ENCODE data around the gene CTNNBL1. TPM values are rescaled to one million over a fixed set of nuclear protein-coding genes. Genes with fewer than 3 reads are reported as not detected.

The CTNNBL1 gene
- total and polyA plus RNA-seq, 4 donors = 27.7 to 41.9 (median 38.2) TPM

DNA sequence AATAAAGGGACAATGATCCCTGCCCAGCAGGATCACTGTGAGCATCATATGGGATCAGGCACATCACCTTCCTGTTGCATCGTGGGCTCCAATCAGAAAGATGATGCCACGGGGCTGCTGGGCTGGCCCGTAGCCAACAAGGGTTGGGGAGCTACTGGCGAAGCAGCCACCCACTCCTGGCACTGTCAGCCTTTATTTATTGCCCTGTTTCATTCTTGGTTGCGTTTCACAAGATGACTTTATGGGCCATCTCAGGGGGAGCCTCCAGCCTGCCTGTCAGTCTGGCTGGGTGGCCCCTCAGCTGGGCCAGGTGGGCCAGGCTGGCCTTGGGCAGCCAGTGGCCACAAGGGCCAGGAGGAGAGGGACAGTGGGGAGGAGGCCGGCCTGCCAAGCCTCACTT, 226.4 kb downstream of the CTNNBL1 start:
- Histone ChIP-seq H3K27ac (ENCODE audit: low read depth, low read length) (no peak overlapping the region), H3K4me3 (ENCODE audit: low read depth, low read length) (no peak overlapping the region), H3K9me3 (ENCODE audit: control insufficient read depth, insufficient read depth, low read length) (no peaks in the 10 kb centered on the region), H3K36me3 (ENCODE audit: control insufficient read depth, insufficient read depth, low read length) (peaks cover 5% of the 10 kb centered on the region), H3K27me3 (ENCODE audit: control insufficient read depth, insufficient read depth, low read length) (peaks cover 2% of the 10 kb centered on the region), H3K4me1 (ENCODE audit: control insufficient read depth, insufficient read depth, low read length) (peaks cover 48% of the 10 kb centered on the region)
- no peak for DNase-seq (ENCODE audit: low read depth in 4 of 6, low spot score in 6 of 6)
- WGBS (ENCODE audit: insufficient coverage) = 24% methylated on average over 5 of the region's 6 CpGs

DNA sequence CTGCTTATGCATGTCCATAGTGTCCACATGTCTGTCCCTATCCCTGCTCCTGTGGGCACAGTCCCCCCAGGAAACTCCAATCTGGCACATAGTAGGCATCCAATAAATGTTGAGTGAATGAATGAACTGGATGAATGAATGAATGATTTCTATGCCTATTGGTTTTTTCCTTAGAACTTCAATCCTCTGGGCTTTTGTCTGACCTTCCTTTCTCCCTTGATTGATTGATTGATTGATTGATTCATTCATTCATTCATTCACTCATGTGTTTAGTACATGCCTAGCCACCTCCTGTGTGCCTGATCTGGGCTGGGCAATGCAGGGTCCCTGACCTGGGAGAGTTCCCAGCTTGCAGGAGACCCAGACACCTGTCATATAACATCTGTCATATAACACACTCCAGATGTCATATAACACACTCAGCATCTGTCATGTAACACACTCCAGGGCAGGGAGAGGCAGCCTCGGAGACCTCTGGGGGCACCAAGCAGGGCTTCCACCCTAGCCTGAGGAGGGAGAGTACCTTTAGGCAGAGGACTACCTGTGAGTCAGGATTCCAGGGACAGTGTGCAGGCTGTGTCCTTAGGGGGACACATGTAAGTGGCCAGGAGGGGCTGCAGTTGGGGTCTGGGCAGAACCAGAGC, 227.0 kb downstream of the CTNNBL1 start:
- Histone ChIP-seq H3K36me3 (ENCODE audit: control insufficient read depth, insufficient read depth, low read length) (peaks cover 11% of the 10 kb centered on the region), H3K4me3 (ENCODE audit: low read depth, low read length) (no peak overlapping the region), H3K9me3 (ENCODE audit: control insufficient read depth, insufficient read depth, low read length) (no peaks in the 10 kb centered on the region), H3K4me1 (ENCODE audit: control insufficient read depth, insufficient read depth, low read length) (peaks cover 43% of the 10 kb centered on the region), H3K27me3 (ENCODE audit: control insufficient read depth, insufficient read depth, low read length) (peaks cover 2% of the 10 kb centered on the region), H3K27ac (ENCODE audit: low read depth, low read length) (no peak overlapping the region)
- DNase-seq (ENCODE audit: low read depth in 4 of 6, low spot score in 6 of 6) = no peak
- 88% methylated on average over 1 of the region's 1 CpG for WGBS (ENCODE audit: insufficient coverage)

DNA sequence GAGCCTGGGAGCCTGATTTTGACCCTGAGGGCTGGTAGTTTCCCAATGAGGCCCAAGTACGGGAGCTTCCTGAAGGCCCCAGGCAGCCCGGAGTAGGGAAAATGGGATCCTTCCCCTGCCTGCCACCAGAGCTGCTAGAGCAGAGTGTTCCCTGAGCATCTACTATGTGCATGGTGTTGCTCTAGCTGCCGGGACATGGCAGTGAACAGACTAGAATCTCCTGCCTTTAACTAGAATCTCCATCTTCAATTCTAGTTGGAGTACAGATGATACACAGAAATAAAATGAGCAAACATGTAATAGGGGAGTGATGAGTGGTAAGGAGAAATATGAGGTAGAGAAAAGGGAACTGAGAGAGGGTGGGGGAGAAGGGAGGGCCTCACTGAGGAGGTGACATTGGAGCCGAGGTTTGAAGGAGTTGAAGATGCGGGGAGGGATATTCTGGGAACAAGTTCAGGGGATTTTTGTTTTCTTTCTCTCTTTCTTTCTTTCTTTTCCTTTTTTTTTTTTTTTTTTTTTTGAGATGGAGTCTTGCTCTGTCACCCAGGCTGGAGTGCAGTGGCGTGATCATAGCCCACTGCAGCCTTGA, 227.6 kb downstream of the CTNNBL1 start:
- no peak for DNase-seq (ENCODE audit: low read depth in 4 of 6, low spot score in 6 of 6)
- Histone ChIP-seq H3K4me3 (ENCODE audit: low read depth, low read length) (no peak overlapping the region), H3K9me3 (ENCODE audit: control insufficient read depth, insufficient read depth, low read length) (no peaks in the 10 kb centered on the region), H3K27ac (ENCODE audit: low read depth, low read length) (no peak overlapping the region), H3K27me3 (ENCODE audit: control insufficient read depth, insufficient read depth, low read length) (peaks cover 2% of the 10 kb centered on the region), H3K4me1 (ENCODE audit: control insufficient read depth, insufficient read depth, low read length) (peaks cover 36% of the 10 kb centered on the region), H3K36me3 (ENCODE audit: control insufficient read depth, insufficient read depth, low read length) (peaks cover 12% of the 10 kb centered on the region)
- 86% methylated on average over 2 of the region's 6 CpGs for WGBS (ENCODE audit: insufficient coverage)

Other genes starting within 250 kb of the CTNNBL1 start
- gene NNAT, start 172.8 kb upstream of the CTNNBL1 start, total RNA-seq = 1,000 to 10,000 TPM in 1 of 2 donors, 100 to 1,000 TPM in 1; 220 to 1,965 TPM
- gene NNAT, start 172.8 kb upstream of the CTNNBL1 start, polyA plus RNA-seq (ENCODE audit: insufficient read length in 2 of 2) = 1,000 to 10,000 TPM; 1,265 to 1,475 TPM
- 100 to 1,000 TPM in 1 of 2 donors, 10 to 100 TPM in 1; 87.1 to 147 TPM for gene BLCAP, start 166.2 kb upstream of the CTNNBL1 start, total RNA-seq
- 100 to 1,000 TPM; 246 to 274 TPM for gene BLCAP, start 166.2 kb upstream of the CTNNBL1 start, polyA plus RNA-seq (ENCODE audit: insufficient read length in 2 of 2)
- gene VSTM2L, start 209.1 kb downstream of the CTNNBL1 start, total RNA-seq = 10 to 100 TPM; 32.2 to 41.7 TPM
- 100 to 1,000 TPM; 246 to 293 TPM for gene VSTM2L, start 209.1 kb downstream of the CTNNBL1 start, polyA plus RNA-seq (ENCODE audit: insufficient read length in 2 of 2)

Measured in spinal cord (tissue), 10 donors.